ENCODE results near the gene IL2RA. TPM values are rescaled to one million over a fixed set of nuclear protein-coding genes. Genes with fewer than 3 reads are reported as not detected.

Gene IL2RA
- total RNA-seq, 1 experiment from 2014 or later: not detected

DNA sequence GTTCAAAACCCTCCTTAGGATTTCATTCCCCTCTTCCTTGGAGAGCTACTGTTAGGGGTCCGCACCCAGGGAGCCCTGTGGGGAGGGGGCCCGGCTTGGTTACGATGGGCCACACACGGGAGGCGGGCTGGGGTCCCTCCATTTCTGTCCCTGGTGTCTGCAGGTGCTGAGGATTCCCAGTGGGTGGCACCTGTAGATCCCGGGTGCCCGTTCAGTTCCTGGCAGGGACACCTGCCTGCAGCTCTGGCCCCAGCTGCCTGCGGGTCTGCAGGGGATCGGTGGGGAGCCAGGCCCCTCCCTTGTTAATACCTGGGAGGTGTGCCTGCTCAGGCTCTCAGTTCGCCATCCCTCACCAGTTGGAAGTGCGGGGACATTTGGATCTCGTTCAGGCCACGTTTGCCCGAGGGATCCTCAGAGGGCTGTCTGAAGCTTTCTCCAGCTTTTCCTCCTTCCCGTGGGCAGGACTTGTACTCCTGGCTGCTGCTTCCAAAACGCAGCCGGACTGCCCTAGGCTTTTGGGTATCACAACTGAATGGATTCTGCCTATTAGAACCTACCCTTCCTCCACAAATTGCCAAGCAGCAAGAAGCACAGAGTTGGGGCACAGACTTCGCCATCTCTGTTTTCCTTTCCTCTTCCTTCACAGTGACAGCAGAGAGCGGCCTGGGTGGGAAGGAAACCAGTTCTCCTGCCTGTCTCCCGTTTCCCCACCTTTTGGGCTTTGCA lies 62.6 kb downstream of the IL2RA start:
- peak; percentile 9 for DNase-seq
- peaks cover 33% of the 10 kb centered on the region for H3K27me3 Mint-ChIP-seq (ENCODE audit: unreplicated experiment)
- H3K36me3 Mint-ChIP-seq (ENCODE audit: insufficient read depth, unreplicated experiment): no peaks in the 10 kb centered on the region
- no TSS peak for BruUV-seq (replicated peaks)
- no peak overlapping the region for H3K27ac Mint-ChIP-seq (ENCODE audit: unreplicated experiment)
- intact Hi-C loops (cut with micrococcal nuclease; ENCODE audit: unreplicated experiment): no loop called here
- no peak overlapping the region for H3K4me3 Mint-ChIP-seq (ENCODE audit: low read depth, unreplicated experiment)
- TF ChIP-seq, protein P1, sequence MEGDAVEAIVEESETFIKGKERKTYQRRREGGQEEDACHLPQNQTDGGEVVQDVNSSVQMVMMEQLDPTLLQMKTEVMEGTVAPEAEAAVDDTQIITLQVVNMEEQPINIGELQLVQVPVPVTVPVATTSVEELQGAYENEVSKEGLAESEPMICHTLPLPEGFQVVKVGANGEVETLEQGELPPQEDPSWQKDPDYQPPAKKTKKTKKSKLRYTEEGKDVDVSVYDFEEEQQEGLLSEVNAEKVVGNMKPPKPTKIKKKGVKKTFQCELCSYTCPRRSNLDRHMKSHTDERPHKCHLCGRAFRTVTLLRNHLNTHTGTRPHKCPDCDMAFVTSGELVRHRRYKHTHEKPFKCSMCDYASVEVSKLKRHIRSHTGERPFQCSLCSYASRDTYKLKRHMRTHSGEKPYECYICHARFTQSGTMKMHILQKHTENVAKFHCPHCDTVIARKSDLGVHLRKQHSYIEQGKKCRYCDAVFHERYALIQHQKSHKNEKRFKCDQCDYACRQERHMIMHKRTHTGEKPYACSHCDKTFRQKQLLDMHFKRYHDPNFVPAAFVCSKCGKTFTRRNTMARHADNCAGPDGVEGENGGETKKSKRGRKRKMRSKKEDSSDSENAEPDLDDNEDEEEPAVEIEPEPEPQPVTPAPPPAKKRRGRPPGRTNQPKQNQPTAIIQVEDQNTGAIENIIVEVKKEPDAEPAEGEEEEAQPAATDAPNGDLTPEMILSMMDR (IDR thresholded peaks at IDR 0.05; ENCODE audit: unreplicated experiment): no peak
- no peaks in the 10 kb centered on the region for H3K9me3 Mint-ChIP-seq (ENCODE audit: low read depth, unreplicated experiment)
- peaks cover 8% of the 10 kb centered on the region for H3K4me1 Mint-ChIP-seq (ENCODE audit: low read depth, unreplicated experiment)
- CTCF ChIA-PET: no interaction called here

DNA sequence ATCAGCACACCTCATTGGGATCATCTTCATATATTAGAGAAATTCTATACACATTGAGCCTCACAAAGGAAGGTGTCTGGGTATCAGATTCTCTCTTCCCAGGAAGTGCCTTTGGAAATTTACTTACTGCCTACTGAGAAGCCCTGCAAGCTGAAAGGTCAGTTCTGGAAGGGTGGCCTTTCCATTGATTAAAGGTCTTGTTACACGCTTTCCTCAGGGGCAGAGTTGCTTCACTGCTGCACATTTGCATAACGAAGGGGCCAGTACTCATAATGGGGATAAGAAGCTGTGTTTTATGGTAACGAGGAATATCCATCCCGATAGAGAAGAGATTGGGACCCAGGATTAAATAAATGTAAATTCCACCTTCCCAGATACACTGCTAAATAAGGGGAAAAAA lies 65.5 kb downstream of the IL2RA start:
- no peak for DNase-seq
- Mint-ChIP-seq H3K27ac (ENCODE audit: unreplicated experiment) (no peak overlapping the region), H3K36me3 (ENCODE audit: insufficient read depth, unreplicated experiment) (no peaks in the 10 kb centered on the region), H3K9me3 (ENCODE audit: low read depth, unreplicated experiment) (peaks cover 7% of the 10 kb centered on the region), H3K4me3 (ENCODE audit: low read depth, unreplicated experiment) (no peak overlapping the region), H3K27me3 (ENCODE audit: unreplicated experiment) (peaks cover 19% of the 10 kb centered on the region), H3K4me1 (ENCODE audit: low read depth, unreplicated experiment) (peaks cover 8% of the 10 kb centered on the region)
- BruUV-seq (replicated peaks): no TSS peak
- CTCF ChIA-PET: interaction anchor here (1.0 to 1.1 kb wide), 2 partner anchors 19 to 409 kb away, joined by 3 read pairs; no protein-coding TSS in a partner anchor
- TF ChIP-seq, protein P1 (IDR thresholded peaks at IDR 0.05; ENCODE audit: unreplicated experiment): no peak
- intact Hi-C loops (cut with micrococcal nuclease; ENCODE audit: unreplicated experiment): no loop called here

DNA sequence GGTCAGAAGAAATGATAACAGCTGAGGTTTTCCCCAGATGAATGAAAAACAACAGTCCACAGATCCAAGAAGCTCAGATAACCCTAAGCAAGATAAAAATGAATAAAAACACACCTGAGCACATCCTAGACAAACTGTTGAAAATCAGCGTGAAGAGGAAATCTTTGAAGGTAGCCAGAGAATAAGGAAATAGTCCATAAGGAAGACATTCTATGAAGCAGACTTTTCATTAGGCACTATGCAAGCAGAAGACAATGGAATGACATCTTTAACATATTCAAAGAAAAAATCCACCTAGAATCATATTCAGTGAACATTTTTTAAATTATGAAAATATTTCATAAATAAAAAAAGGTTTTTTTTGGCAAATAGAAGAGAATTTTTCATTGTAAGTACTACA lies 69.8 kb downstream of the IL2RA start:
- TF ChIP-seq, protein P1 (IDR thresholded peaks at IDR 0.05; ENCODE audit: unreplicated experiment): no peak
- Mint-ChIP-seq H3K9me3 (ENCODE audit: low read depth, unreplicated experiment) (peaks cover 7% of the 10 kb centered on the region), H3K27me3 (ENCODE audit: unreplicated experiment) (peaks cover 10% of the 10 kb centered on the region), H3K36me3 (ENCODE audit: insufficient read depth, unreplicated experiment) (no peaks in the 10 kb centered on the region), H3K4me3 (ENCODE audit: low read depth, unreplicated experiment) (no peak overlapping the region), H3K27ac (ENCODE audit: unreplicated experiment) (no peak overlapping the region), H3K4me1 (ENCODE audit: low read depth, unreplicated experiment) (no peaks in the 10 kb centered on the region)
- intact Hi-C loops (cut with micrococcal nuclease; ENCODE audit: unreplicated experiment): no loop called here
- DNase-seq: no peak
- BruUV-seq (replicated peaks): no TSS peak
- CTCF ChIA-PET: no interaction called here

DNA sequence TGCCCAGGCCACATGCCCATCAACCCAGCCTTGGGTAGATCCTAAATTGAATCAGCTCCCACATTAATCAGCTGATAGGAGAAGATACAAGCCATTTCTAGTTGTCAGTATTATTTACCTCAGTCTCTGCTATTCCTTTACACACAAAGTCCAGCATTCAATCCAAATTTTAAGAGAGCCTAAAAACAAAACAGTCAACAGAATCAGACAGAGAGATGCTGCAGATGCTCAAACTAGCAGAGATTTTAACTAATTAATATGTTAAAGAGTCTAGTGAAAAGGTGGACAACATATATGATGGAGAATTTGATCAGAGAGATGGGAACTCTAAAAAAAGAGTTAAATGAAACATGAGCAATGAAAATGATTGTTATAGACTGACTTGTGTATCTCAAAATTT lies 70.5 kb downstream of the IL2RA start:
- TF ChIP-seq, protein P1 (IDR thresholded peaks at IDR 0.05; ENCODE audit: unreplicated experiment): no peak
- no peaks in the 10 kb centered on the region for H3K36me3 Mint-ChIP-seq (ENCODE audit: insufficient read depth, unreplicated experiment)
- intact Hi-C loops (cut with micrococcal nuclease; ENCODE audit: unreplicated experiment): no loop called here
- H3K4me3 Mint-ChIP-seq (ENCODE audit: low read depth, unreplicated experiment): no peak overlapping the region
- CTCF ChIA-PET: no interaction called here
- peaks cover 7% of the 10 kb centered on the region for H3K9me3 Mint-ChIP-seq (ENCODE audit: low read depth, unreplicated experiment)
- no peaks in the 10 kb centered on the region for H3K4me1 Mint-ChIP-seq (ENCODE audit: low read depth, unreplicated experiment)
- H3K27me3 Mint-ChIP-seq (ENCODE audit: unreplicated experiment): peaks cover 17% of the 10 kb centered on the region
- no peak overlapping the region for H3K27ac Mint-ChIP-seq (ENCODE audit: unreplicated experiment)
- no peak for DNase-seq
- BruUV-seq (replicated peaks): no TSS peak
